Upper lobe of left lung (tissue), 4 donors: ENCODE results near the gene CBX2.

ENCODE experiments used
- EP300 ChIP-seq, 4 donors: sonication (generic); formaldehyde crosslinking; IDR thresholded peaks; one replicate each; pipeline ENCODE4 v1.5.1; 2017; ENCODE audit warnings: antibody characterized with exemption in 4 of 4, control low read depth in 2 of 4
- POLR2A ChIP-seq, 4 donors: fragments of 450-650 bp; IDR thresholded peaks; one replicate each; pipeline ENCODE4 v1.5.1; 2016 to 2017; ENCODE audit warnings: antibody characterized with exemption in 4 of 4, mild to moderate bottlenecking in 2 of 4
- TF ChIP-seq, protein P1 (sequence below), 6 experiments: fragments of 450-650 bp in 4 of 6; fragments of 200-600 bp in 2 of 6; sonication (generic) in 2 of 6; IDR thresholded peaks; one replicate each; pipeline ENCODE4 v1.5.1; 2016 to 2019; ENCODE audit warnings: antibody characterized with exemption in 6 of 6

DNA sequence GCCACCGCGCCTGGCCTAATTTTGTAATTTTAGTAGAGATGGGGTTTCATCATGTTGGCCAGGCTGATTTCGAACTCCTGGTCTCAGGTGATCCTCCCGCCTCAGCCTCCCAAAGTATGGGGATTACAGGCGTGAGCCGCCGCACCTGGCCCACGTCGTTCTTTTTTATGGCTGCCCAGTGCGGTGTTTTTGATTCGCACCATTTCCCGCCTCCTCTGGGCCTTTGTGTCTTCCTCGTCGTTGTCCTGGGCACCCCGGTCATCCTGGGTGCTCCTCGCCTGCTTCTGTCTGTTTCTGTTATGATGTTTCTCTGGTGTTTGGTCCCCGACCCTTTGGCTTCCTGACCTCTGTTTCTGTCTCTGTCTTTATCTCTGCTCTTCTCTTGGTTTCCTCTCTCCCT lies 46.3 kb downstream of the CBX2 start:
- TF ChIP-seq, protein P1, sequence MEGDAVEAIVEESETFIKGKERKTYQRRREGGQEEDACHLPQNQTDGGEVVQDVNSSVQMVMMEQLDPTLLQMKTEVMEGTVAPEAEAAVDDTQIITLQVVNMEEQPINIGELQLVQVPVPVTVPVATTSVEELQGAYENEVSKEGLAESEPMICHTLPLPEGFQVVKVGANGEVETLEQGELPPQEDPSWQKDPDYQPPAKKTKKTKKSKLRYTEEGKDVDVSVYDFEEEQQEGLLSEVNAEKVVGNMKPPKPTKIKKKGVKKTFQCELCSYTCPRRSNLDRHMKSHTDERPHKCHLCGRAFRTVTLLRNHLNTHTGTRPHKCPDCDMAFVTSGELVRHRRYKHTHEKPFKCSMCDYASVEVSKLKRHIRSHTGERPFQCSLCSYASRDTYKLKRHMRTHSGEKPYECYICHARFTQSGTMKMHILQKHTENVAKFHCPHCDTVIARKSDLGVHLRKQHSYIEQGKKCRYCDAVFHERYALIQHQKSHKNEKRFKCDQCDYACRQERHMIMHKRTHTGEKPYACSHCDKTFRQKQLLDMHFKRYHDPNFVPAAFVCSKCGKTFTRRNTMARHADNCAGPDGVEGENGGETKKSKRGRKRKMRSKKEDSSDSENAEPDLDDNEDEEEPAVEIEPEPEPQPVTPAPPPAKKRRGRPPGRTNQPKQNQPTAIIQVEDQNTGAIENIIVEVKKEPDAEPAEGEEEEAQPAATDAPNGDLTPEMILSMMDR (IDR thresholded peaks at IDR 0.05): no peak
- TF ChIP-seq POLR2A (IDR thresholded peaks at IDR 0.05) (no peak), EP300 (IDR thresholded peaks at IDR 0.05) (no peak)
